ENCODE measurements around the gene TASL.

GRCh38 chrX:30618160-30618765 lies 40.7 kb upstream of the TASL start:
- no peak for TF ChIP-seq EP300 (IDR thresholded peaks at IDR 0.05; ENCODE audit: low read depth)
- TF ChIP-seq CTCF (IDR thresholded peaks at IDR 0.05) = peak in 1 of 5 experiments; percentile 8
- TF ChIP-seq POLR2A (IDR thresholded peaks at IDR 0.05) = no peak
- TF ChIP-seq POLR2AphosphoS5 (IDR thresholded peaks at IDR 0.05) = no peak

Data from transverse colon (tissue), 4 donors.